ENCODE measurements around the gene OVOL1. TPM values are rescaled to one million over a fixed set of nuclear protein-coding genes. Genes with fewer than 3 reads are reported as not detected.

The OVOL1 gene
- total RNA-seq, 2 donors from 2014 or later, result 0.27 TPM; not detected in 1

Other genes with a start within 250 kb of the OVOL1 start
- 100 to 1,000 TPM; 492 to 512 TPM for gene LTBP3, start 228.7 kb upstream of the OVOL1 start, total RNA-seq
- gene ZNRD2, start 216.6 kb upstream of the OVOL1 start, total RNA-seq, result 10 to 100 TPM; 38.4 to 51.7 TPM
- gene FAM89B, start 214.5 kb upstream of the OVOL1 start, total RNA-seq, result 100 to 1,000 TPM in 1 of 2 donors, 10 to 100 TPM in 1; 53.3 to 127 TPM
- 100 to 1,000 TPM; 286 to 395 TPM for gene EHBP1L1, start 211.0 kb upstream of the OVOL1 start, total RNA-seq
- gene KCNK7, start 191.3 kb upstream of the OVOL1 start, total RNA-seq, result under 1 TPM in 1 of 2 donors, not detected in 1; 0.95 TPM
- 10 to 100 TPM; 48.3 to 62.8 TPM for gene MAP3K11, start 172.8 kb upstream of the OVOL1 start, total RNA-seq
- gene PCNX3, start 171.3 kb upstream of the OVOL1 start, total RNA-seq, result 10 to 100 TPM; 37.5 to 39.5 TPM
- gene SIPA1, start 149.0 kb upstream of the OVOL1 start, total RNA-seq, result 10 to 100 TPM; 47.9 to 69.8 TPM
- gene RELA, start 124.1 kb upstream of the OVOL1 start, total RNA-seq, result 10 to 100 TPM; 81.5 to 84.4 TPM
- gene KAT5, start 74.8 kb upstream of the OVOL1 start, total RNA-seq, result 10 to 100 TPM; 49.0 to 50.5 TPM
- 100 to 1,000 TPM; 138 to 185 TPM for gene RNASEH2C, start 66.3 kb upstream of the OVOL1 start, total RNA-seq
- gene AP5B1, start 6.1 kb upstream of the OVOL1 start, total RNA-seq, result 10 to 100 TPM; 26.3 to 38.4 TPM
- gene SNX32, start 46.9 kb downstream of the OVOL1 start, total RNA-seq, result under 1 TPM in 1 of 2 donors, not detected in 1; 0.81 TPM
- gene CFL1, start 71.1 kb downstream of the OVOL1 start, total RNA-seq, result 100 to 1,000 TPM; 565 to 797 TPM
- 10 to 100 TPM; 51.8 to 62.8 TPM for gene MUS81, start 73.4 kb downstream of the OVOL1 start, total RNA-seq
- 100 to 1,000 TPM; 134 to 219 TPM for gene EFEMP2, start 85.7 kb downstream of the OVOL1 start, total RNA-seq
- 10 to 100 TPM in 1 of 2 donors, 1 to 10 TPM in 1; 1.6 to 13.7 TPM for gene CTSW, start 92.8 kb downstream of the OVOL1 start, total RNA-seq
- gene FIBP, start 101.4 kb downstream of the OVOL1 start, total RNA-seq, result 100 to 1,000 TPM in 1 of 2 donors, 10 to 100 TPM in 1; 50.4 to 111 TPM
- gene CCDC85B, start 103.6 kb downstream of the OVOL1 start, total RNA-seq, result 100 to 1,000 TPM in 1 of 2 donors, 10 to 100 TPM in 1; 75.8 to 100 TPM
- 100 to 1,000 TPM in 1 of 2 donors, 10 to 100 TPM in 1; 25.6 to 143 TPM for gene FOSL1, start 113.3 kb downstream of the OVOL1 start, total RNA-seq
- 10 to 100 TPM; 16.3 to 27.9 TPM for gene C11orf68, start 132.0 kb downstream of the OVOL1 start, total RNA-seq
- 10 to 100 TPM; 82.5 to 91.2 TPM for gene DRAP1, start 132.4 kb downstream of the OVOL1 start, total RNA-seq
- not detected for gene TSGA10IP, start 158.4 kb downstream of the OVOL1 start, total RNA-seq
- gene SART1, start 174.7 kb downstream of the OVOL1 start, total RNA-seq, result 10 to 100 TPM; 32.5 to 38.0 TPM
- 10 to 100 TPM; 20.6 to 43.5 TPM for gene EIF1AD, start 215.1 kb downstream of the OVOL1 start, total RNA-seq
- 10 to 100 TPM; 22.2 to 60.0 TPM for gene BANF1, start 215.4 kb downstream of the OVOL1 start, total RNA-seq
- 10 to 100 TPM in 1 of 2 donors, 1 to 10 TPM in 1; 4.5 to 16.9 TPM for gene CST6, start 224.9 kb downstream of the OVOL1 start, total RNA-seq
- gene CATSPER1, start 239.4 kb downstream of the OVOL1 start, total RNA-seq, result not detected